Spleen (tissue), 7 donors: ENCODE data around the gene SLC35F1.

Source experiments
- CTCF ChIP-seq, 11 experiments: fragments of 200-600 bp in 7 of 11; fragments of 450-650 bp in 4 of 11; sonication (generic) in 4 of 11; IDR thresholded peaks in 8 of 11; conservative IDR thresholded peaks in 3 of 11; 1 replicate in 7 of 11; 2 replicates in 4 of 11; pipeline versions ENCODE4 v1.4.0 to v1.8.0; 2016 to 2021; ENCODE audit warnings: antibody characterized with exemption in 11 of 11, inconsistent platforms in 4 of 11, mild to moderate bottlenecking in 1 of 11
- POLR2A ChIP-seq, 3 donors: fragments of 450-650 bp; IDR thresholded peaks; one replicate each; pipeline ENCODE4 v1.5.1; 2017; ENCODE audit warnings: antibody characterized with exemption in 3 of 3, mild to moderate bottlenecking in 1 of 3
- POLR2AphosphoS5 ChIP-seq, 3 donors: sonication (generic); formaldehyde crosslinking; IDR thresholded peaks; one replicate each; pipeline ENCODE4 v1.5.1; 2017; ENCODE audit warnings: antibody characterized with exemption in 3 of 3
- donor health status: DM: no; HTN: no; CAD: no; lungs with moderate emphysema.
- donor health status: DM: no; HTN: no; CAD: no.
- donor health status: DM: no; HTN: no; CAD: no.

- no peak for TF ChIP-seq POLR2AphosphoS5 (IDR thresholded peaks at IDR 0.05)
- no peak for TF ChIP-seq CTCF (IDR thresholded peaks at IDR 0.05 in 8 of 11, conservative IDR thresholded peaks at IDR 0.05 in 3 of 11)
- no peak for TF ChIP-seq POLR2A (IDR thresholded peaks at IDR 0.05)
These were observed 413.0 kb downstream of the SLC35F1 start for GRCh38 chr6:118319894-118320649.
